ENCODE data around the gene TRIM66.

The TRIM66 gene

DNA sequence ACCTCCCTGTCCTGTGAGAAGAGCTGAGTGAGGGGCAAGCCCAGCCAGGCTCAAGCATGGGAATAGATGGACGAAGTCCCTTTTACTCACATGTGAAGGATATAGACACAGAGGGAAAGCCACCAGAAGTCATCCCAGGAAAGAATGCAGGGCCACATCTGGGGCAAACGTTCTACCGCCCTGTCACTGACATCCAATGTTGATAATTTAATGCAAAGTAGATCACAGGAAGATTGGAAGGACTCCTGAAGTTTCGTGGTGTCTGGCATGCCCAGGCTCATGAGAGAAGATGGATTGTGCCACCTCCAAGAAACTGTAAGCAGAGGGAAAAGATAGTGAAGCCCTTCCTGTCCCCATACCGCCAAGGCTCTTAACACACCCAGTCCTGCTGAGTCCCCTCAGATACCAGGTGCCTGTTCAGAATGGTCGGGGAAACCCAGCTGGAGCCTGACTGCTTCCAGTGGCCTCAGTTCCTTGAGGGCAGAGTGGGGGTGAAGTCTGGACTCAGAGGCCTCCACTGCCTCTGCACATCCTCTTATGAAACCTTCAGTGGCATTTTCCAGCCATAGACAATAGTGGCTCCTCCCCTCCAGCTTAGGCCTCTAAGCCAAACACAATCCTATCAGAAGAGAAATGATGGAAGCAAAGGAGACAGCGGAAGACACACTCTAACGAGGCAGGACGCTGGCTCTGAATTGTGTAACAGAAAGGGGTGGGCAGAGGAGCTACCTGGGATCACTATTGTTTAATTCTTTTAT is 80.9 kb downstream of the TRIM66 start:
- DNase-seq: no peak

DNA sequence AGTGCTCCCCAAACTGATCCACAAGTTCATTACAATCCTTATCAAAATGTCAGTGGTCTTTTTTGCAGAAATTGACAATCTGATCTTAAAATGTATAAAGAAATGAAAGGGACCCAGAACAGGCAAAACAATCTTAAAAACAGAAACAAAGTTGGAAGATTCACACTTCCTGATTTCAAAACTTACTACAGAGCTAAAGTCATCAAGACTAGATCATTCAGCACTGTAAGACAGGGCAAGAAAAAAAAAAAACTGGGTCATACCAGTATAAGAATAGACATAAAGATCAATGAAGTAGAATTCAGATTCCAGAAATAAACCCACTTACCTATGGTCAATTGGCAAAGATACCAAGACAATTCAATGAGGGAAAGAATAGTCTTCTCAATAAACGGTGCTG is 84.0 kb downstream of the TRIM66 start:
- no peak for DNase-seq

DNA sequence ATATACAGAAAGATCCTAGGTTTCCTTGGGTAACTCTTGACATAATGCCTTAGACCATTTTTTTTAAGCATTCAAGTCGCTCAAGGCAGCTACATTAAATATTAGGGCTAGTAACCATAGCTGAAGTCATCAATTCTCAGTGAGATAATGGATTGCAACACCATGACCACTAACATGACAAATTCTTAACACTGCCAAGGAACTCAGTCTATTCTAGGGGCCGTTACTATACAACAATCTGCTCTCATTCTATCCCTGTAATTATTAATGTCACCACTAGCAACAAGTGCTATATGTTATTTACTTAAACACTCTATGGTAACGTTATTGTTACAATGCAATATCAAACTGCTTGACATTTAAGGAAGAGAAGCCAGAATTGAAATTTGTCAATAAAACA is 85.3 kb downstream of the TRIM66 start:
- no peak for DNase-seq

DNA sequence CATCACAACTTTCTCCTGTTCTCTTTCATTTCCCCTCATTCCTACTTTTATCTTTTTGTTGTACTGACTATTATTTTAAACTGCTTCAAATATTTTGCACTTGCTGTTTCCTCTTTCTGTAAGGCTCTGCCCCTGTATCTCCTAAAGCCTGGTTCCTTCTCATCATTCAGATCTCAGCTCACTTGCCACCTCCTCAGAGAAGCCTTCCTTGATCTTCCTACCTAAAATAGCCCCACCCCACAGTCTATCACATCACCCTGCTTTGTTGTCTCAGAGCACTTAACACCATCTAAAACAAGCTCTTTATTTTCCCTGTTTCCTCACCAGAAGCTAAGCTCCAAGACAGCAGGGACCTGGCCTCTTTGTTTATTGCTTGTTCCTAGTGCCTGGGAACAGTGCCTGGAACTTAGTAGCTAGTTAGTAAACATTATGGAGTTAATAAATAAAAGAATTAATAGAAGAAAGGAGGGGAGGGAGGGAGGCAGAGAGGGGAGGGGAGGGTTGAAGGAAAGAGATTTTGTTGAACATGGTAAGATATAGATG is 85.9 kb downstream of the TRIM66 start:
- no peak for DNase-seq

DNA sequence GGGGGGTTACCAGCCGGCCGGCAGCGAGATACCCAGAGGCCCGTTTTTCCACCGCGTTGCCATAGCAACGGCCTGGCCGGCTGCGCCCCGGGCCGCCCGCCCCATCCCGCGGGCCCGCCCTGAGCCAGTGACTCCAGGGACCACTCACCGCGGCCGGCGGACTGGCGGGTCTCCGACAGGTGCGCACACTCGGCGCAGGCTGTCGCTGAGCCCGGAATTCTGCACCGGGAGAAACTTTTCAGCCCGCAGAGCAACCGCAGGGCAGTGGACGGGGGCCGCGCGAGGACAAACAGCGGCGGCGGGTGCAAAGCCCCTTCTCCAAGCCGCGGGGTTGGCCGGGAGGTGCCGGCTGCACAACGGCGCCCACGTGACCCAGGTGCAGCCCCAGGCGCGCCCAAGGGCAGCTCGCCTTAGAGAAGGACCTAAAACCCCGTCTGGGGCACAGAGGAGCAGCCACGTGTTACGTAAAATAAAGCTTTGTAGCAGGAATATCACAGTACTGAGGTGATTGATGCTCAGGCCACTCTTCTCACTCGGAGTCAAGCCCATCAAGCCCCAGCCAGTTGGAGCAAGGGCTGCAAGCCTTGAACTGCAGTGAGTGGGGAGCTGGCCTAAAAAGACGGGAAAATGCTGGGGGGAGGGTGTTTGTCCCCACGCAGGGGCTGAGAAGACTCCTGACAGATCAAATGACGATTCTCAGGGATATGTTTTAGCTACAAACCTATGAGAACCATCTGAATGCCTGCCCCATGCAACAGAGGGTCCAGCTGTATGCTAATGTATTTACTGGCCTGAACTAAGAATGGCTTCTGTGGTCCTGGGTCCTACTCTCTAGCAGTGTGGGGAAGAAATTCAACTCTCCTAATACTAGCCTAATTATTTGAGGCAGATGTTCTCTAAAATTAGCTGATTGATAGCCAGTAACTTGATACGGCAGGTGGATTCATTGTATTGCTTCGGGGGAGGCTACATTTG is 88.2 kb downstream of the TRIM66 start, which contains the start of gene STK33:
STK33 (minus strand) TSS at position 294 of the 975 bp plus-strand sequence. CDS start 119,323 bp downstream, outside the sequence.
- peak; percentile 59 for DNase-seq

DNA sequence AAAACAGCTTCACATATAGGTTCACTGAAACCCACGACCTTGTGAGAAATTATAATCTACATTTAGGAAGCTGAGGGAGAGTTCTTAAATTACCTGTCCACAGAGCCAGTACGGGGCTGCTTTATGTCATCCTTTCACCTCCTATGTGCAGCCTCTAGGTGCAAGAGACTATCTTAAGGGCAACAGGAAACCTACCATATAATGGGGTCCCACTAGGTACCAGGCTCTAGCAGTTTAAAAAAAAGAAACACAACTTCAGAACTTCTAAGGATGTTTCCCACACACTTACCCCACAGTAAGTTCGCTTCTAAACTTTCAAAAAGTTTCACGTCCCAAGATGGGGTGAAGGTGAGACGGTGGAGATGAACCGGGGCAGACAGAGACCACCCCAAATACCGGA is 89.0 kb downstream of the TRIM66 start:
- DNase-seq: no peak

DNA sequence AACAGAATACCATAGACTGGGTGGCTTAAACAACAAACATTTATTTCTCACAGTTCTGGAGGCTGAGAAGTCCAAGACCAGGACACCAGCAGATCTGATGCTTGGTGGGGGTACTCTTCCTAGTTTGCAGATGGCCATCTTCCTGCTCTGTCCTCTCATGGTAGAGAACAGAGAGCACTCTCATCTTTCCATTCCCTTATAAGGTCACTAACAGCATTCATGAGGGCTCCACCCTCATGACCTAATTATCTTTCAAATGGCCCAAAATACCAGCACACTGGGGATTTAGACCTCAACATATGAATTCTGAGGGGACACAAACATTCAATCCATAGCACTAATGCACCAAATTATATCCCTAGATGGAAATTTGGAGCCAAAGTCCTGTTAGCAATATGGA is 94.5 kb downstream of the TRIM66 start:
- no peak for DNase-seq

DNA sequence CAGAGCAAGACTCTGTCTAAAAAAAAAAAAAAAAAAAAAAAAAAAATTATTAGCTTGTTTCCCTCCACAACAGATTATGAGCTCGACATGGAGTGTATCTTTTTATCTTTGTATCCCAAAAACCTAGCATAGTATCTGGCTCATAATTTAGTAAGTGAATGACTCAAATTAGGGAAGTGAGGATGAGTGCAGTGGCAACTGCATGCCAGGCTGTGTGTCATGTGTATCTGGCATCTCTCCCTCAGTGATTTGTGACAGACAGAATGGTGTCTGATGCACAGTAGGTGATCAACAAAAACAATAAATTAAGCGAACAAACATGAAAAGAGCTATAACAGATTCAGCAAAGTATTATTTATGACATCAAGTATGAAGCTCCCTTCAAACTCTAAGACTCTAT is 95.7 kb downstream of the TRIM66 start:
- no peak for DNase-seq

DNA sequence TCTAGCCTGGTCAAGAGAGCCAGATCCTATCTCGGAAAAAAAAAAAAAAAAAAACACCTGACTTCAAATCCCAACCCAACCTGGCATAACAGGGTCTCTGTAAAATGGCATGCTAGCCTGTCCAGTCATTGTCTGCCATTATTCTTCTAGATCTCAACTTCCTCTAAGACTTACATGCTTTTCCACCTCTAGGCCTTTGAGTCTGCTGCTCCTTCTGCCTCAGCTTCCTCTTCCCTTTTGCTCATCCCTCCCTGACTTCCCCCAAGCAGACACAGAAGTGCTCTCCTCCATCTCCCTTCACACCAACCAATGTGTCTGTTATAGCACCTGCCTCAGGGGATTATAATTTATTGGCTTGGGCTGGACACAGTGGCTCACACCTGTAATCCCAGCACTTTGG is 96.3 kb downstream of the TRIM66 start:
- DNase-seq: no peak

DNA sequence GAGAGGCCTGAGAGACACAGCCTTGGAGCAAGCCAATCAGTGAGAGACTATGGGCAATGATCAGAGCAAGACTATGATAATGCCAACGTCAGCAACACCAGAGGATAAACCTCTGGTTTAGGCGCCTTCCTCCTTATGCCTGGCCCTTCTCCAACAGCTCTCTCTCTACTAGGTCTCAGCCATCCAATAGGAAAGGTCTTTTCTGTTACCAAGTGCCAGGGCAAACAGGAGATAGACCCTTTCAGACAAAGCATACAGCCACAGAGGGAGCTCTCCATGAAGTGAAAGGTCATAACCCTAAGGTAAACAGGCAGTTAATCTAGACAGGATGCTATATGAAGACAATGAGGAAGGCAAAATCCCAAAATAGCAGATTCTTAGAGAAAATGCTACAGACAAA is 98.0 kb downstream of the TRIM66 start:
- DNase-seq: peak; percentile 61

DNA sequence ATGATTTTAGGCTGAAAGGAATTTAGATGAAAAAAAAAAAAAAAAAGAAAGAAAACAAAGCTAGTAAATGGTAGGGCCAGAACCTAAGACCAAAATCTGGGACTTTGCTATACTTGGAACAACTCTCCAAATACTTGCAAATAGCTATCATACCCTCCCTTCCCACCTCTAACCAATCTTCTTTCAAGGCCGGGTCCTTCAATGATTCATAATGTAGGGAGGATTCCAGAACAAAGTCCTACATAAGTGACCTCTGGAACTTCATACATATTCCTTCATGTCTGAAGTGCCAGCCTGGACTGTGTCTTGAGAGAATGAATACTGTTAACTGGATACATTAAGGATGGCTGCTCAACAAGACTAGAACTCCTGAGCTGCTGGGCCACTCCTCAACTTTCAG is 98.4 kb downstream of the TRIM66 start:
- DNase-seq: no peak

DNA sequence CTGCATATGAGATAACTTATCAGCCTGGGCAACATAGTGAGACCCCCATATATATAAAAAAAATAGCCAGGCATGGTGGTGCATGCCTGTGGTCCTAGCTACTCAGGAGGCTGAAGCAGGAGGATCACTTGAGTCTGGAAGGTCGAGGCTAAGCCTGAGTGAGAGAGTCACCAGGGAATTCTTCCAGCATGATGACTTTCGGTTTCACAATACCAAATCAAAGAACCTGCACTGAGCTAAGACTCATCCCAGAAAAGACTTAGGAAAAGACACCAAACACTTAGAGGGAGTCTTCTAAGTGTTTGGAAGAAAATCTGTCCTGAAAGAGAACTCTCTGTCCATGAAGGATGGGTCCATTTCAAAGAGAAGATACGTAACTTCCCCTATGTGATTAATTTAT is 101.2 kb downstream of the TRIM66 start:
- no peak for DNase-seq

DNA sequence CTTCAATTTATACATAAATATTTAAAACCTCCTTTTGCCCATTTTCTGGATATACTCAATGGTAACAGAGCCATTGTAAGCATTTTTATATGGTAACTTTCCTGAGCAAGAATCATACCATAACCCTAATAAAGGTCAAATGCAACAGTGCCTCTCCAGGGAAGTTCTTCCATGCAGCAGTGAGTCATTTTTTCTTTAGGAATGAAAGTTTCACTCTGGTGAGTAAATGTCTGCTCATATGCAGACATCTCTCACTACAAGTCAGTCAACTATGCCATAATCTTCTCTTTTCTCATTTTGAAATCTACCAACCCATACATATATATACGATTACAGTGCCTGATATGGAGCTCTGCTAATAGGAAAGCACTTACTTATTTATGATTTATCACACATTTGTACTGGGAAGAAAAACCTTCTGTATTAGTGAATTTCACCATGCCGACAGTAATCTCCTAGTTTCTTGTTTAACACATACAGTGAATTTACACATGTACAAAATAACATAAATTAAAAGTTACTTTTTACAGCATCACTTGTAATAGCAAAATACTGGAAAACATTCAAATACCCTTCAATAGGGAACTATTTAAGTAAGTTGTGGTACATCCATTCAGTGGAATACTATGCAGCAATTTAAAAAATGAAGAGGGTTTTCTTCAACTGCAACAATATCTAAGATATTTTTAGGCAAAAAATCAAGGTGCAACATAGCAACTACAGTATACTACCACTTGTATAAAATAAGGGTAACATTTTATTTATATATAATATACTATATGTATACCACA is 104.5 kb downstream of the TRIM66 start:
- no peak for DNase-seq

DNA sequence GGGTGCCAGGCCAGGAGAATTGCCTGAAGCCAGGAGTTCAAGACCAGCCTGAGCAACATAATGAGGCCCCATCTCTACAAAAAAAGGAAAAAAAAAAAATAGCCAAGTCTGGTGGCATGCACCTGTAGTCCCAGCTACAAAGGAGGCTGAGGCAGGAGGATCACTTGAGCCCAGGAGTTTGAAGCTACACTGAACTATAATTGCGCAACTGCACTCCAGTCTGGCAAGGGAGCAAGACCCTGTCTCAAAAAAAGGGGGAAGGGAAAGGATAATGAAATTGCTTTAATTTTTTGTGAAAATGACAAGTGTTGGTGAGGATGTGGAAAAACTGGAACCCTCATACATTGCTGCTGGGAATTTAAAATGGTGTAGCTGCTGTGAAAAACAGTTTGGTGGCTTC is 107.7 kb downstream of the TRIM66 start:
- DNase-seq: no peak

DNA sequence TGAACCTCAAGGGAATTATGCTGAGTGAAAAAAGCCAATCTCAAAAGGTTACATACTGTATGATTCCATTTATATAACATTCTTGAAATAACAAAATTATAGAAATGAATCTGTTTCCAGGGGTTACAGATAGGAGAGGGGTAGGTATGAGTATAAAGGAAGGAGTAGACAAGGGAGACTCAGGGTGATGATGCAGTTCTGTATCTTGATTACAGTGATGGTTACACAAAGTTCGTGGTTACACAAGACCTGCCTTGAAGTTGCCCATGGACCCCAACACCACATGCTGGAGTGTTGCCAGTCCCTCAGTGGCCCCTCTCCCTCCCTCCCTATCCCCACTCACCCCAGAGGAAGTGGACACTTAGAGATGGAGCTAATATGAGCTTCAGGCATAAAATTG is 108.7 kb downstream of the TRIM66 start:
- no peak for DNase-seq

DNA sequence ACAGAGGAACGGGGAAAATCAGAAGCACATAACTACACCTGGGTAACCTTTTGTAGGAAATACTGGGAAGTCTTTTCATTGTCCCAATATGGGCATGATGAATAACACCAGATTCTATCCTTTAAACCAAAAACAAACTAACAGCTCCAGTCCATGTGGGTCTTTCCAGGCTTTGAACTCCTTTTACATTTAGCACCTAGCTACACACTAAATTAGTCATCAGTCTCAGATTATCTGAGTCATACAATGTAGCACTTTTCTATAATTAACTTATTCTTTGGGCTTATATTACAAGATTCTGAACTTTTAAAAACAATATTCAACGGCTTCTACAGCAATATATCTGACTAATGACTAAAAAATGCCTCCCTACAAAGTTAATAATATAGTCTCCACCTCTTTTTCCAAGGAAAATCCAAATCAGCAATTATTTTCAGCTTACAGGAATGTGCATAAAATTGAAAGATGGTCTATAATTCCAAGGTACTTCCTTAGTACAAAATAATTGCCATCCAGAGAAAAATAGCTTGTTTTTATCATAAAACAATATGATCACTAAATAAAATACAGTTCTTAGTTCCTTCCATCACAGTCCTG is 114.8 kb downstream of the TRIM66 start:
- DNase-seq: no peak

DNA sequence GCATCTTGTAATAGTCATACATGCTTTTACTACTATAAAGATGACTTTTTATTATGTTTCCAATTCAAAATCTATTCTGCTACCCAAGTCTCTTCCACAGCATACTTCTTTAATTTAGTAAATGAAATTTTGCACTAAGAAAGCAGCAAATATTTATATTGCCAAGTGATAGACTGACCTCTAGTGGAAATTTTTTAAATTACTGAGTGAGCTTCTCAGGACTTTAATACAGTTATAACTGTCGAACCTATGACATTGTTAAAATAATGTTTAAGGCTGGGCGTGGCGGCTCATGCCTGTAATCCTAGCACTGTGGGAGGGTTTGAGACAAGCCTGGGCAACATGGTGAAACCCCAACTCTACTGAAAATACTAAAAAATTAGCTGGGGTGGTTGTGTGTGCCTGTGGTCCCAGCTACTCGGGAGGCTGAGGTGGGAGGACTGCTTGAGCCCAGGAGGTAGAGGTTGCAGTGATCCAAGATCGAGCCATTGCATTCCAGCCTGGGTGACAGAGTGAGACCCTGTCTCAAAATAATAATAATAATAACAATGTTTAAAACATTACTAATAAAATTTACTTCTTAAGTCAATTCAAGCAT is 115.8 kb downstream of the TRIM66 start:
- peak; percentile 48 for DNase-seq

DNA sequence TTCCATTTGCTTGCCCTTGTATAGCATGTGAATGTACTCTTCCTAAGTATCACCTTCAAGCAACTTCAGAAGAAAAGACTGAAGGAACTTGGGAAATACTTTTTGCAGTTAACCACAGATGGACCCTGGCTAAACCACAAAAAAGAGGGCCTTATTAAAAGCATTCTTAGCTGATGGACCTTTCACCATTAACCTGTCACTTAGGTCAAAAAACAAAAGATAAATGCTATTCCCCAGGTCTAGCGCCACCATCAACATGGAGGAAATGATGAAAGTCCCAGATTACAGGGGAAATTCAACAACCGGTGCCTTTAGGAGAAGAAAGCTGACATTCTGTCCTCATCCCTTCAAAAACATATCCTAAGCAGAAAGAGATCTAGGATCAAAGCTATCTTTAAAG is 117.9 kb downstream of the TRIM66 start:
- no peak for DNase-seq

Measured in NCI-H1092 (cell line).